NCI-H2227 (cell line): Measurements from ENCODE around the gene CYP27B1.
A peak's percentile ranks its signal among the peaks of the same experiment; 100 is the strongest.

Experiments
- DNase-seq: peaks from one replicate; lab custom pipeline; 2025; ENCODE audit not compliant: unreplicated experiment; lab: John Stamatoyannopoulos, UW

Gene CYP27B1

GRCh38 chr12:57736741-57737466 is 30.0 kb downstream of the CYP27B1 start:
- no peak for DNase-seq

- peak; percentile 66 for DNase-seq
These were observed 30.7 kb downstream of the CYP27B1 start for GRCh38 chr12:57735952-57736740.

GRCh38 chr12:57735198-57735855 is 31.6 kb downstream of the CYP27B1 start:
- DNase-seq = peak; percentile 72

GRCh38 chr12:57734591-57734990 is 32.3 kb downstream of the CYP27B1 start:
- DNase-seq = no peak

GRCh38 chr12:57733928-57734327 is 33.0 kb downstream of the CYP27B1 start:
- no peak for DNase-seq

- DNase-seq = no peak
These were observed 33.9 kb downstream of the CYP27B1 start for GRCh38 chr12:57732726-57733593.

- DNase-seq = no peak
These were observed 34.6 kb downstream of the CYP27B1 start for GRCh38 chr12:57732270-57732669.

GRCh38 chr12:57731411-57732080 is 35.3 kb downstream of the CYP27B1 start:
- DNase-seq = no peak

- DNase-seq = no peak
These were observed 36.4 kb downstream of the CYP27B1 start for GRCh38 chr12:57730336-57731067.

GRCh38 chr12:57729321-57729844 is 37.5 kb downstream of the CYP27B1 start:
- DNase-seq = no peak

- DNase-seq = no peak
These were observed 39.0 kb downstream of the CYP27B1 start for GRCh38 chr12:57727758-57728395.

- no peak for DNase-seq
These were observed 39.8 kb downstream of the CYP27B1 start for GRCh38 chr12:57726884-57727757.

- DNase-seq = no peak
These were observed 40.6 kb downstream of the CYP27B1 start for GRCh38 chr12:57726151-57726883.

GRCh38 chr12:57725851-57726150 is 41.1 kb downstream of the CYP27B1 start:
- no peak for DNase-seq

GRCh38 chr12:57724936-57725740 is 41.7 kb downstream of the CYP27B1 start:
- DNase-seq = no peak

GRCh38 chr12:57724003-57724935 is 42.6 kb downstream of the CYP27B1 start:
- DNase-seq = no peak
